Smooth muscle cell of the umbilical artery (primary cell): ENCODE measurements around the gene TIMP1. TPM values are rescaled to one million over a fixed set of nuclear protein-coding genes. Genes with fewer than 3 reads are reported as not detected.

Source experiments
- total RNA-seq: library from RNA; depleted of rRNA; stranded (reverse); fragments of >200 nt; gene quantifications from 2 replicates; pipeline ENCODE4 v1.2.3, GENCODE V29; 2014

TIMP1 gene
- total RNA-seq = 1,164 and 1,671 TPM in 2 replicates

GRCh38 chrX:47581731-47582647 is at the start of gene TIMP1:
Gene TIMP1 (plus strand): TSS chrX:47582436. CDS start chrX:47583416, 980 bp downstream.

GRCh38 chrX:47560934-47561658 is 21.1 kb upstream of the TIMP1 start, which contains the start of gene ARAF:
Gene ARAF (plus strand): TSS chrX:47561205. CDS start chrX:47562968, 1,763 bp downstream.

GRCh38 chrX:47619486-47620302 is 37.5 kb downstream of the TIMP1 start, which contains the start of gene SYN1:
Gene SYN1 (minus strand): TSS chrX:47619857. CDS start chrX:47619728, 129 bp downstream.

GRCh38 chrX:47629419-47630200 is 47.4 kb downstream of the TIMP1 start, which contains the start of gene CFP:
Gene CFP (minus strand): TSS chrX:47629930. CDS start chrX:47629844, 86 bp downstream.

Other genes starting within 250 kb of the TIMP1 start
- gene ZNF157, start 211.9 kb upstream of the TIMP1 start, total RNA-seq = 0.09 TPM in 1 of 2 replicates, not detected in the other
- 5.3 and 7.8 TPM in 2 replicates for gene ZNF41, start 99.2 kb upstream of the TIMP1 start, total RNA-seq
- gene ARAF, start 21.2 kb upstream of the TIMP1 start, total RNA-seq = 13.4 and 20.3 TPM in 2 replicates
- under 0.01 and 0.14 TPM in 2 replicates for gene SYN1, start 37.4 kb downstream of the TIMP1 start, total RNA-seq
- gene CFP, start 47.5 kb downstream of the TIMP1 start, total RNA-seq = 0.05 and 0.30 TPM in 2 replicates
- gene ELK1, start 68.1 kb downstream of the TIMP1 start, total RNA-seq = 16.0 and 24.2 TPM in 2 replicates
- 57.9 and 125 TPM in 2 replicates for gene UXT, start 76.7 kb downstream of the TIMP1 start, total RNA-seq